Fibroblast of lung (primary cell): ENCODE data around the gene RO60.

Source experiments
- CTCF ChIP-seq, 2 donors: IDR thresholded peaks in 1 of 2; conservative IDR thresholded peaks in 1 of 2; 1 replicate in 1 of 2; 2 replicates in 1 of 2; pipeline ENCODE4 v1.5.1; 2011 to 2012; ENCODE audit warnings: low read length in 2 of 2, control low read depth in 1 of 2, inconsistent platforms in 1 of 2, low read depth in 1 of 2, mild to moderate bottlenecking in 1 of 2
- EZH2 ChIP-seq: IDR thresholded peaks from 2 replicates; pipeline ENCODE4 v1.5.1; 2012; ENCODE audit warnings: low read length, control low read depth, mild to moderate bottlenecking; ENCODE audit errors: missing control alignments

GRCh38 chr1:193090865-193091264 lies 31.5 kb downstream of the RO60 start:
- TF ChIP-seq EZH2 (no peak), CTCF (conservative IDR thresholded peaks at IDR 0.05 in 1 of 2, IDR thresholded peaks at IDR 0.05 in 1 of 2; ENCODE audit: low read depth in 1 of 2, low read length in 2 of 2) (no peak)
